SHP77 treated with DMSO at 0.1 percent for 48 hours (cell line): ENCODE results near the gene TNFRSF4.
"Not testable (repeated sequence)": the region's sequence is repeated elsewhere in the genome, so short reads cannot be mapped to it uniquely, and the experiment has no call there.

Source experiments
- DNase-seq: peaks from one replicate; lab custom pipeline; 2025; lab: John Stamatoyannopoulos, UW

The TNFRSF4 gene

DNA sequence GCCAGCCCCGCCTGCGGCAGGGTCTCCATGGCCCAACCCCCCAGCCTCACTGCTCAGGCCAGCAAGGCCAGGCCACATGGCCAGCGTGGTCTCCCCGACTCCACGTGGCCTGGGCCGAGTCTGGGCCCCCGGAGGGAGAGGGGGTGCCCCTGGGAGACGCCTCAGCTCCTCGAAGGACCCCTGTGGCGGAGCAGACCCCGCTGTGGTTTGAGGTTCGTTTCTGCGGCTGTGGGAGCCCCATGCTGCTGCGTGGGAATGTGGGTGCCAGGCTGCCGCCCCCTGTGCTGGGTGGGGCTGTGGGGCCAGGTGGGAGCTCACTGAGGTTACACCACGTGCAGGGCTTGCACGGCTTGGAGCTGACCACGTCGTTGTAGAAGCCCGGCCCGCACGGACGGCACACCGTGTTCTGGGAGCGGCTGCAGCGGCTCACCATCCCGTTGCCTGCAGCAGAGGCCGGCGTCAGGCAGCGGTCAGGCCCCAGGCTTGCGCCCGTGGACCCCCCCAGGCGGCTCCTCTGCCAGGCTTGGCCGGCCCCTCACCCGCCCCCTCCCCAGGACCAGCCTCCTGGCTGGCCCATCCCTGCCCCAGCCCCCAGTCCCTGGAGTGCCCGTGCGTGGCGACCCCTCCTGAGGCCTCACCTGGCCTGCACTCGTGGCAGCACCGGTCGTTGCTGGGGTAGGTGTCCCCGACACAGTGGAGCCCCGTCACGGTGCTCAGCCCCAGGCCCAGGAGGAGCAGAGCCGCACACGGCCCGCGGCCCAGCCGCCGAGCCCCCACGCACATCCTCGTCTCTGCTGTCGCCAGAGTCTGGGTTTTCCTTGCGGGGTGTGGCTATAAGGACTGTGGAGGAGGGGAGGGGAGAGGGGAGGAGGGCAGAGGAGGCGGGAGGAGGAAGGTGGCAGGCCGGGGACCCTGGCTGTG lies at the start of gene TNFRSF4:
TSS of gene TNFRSF4 (minus strand) at position 809 of the 921 bp plus-strand sequence. CDS start at position 783, 26 bp downstream.
- no peak for DNase-seq

GRCh38 chr1:1262758-1263157 lies 48.8 kb upstream of the TNFRSF4 start:
- DNase-seq, result no peak

- DNase-seq, result no peak
Measured at GRCh38 chr1:1262071-1262470, 48.1 kb upstream of the TNFRSF4 start.

DNA sequence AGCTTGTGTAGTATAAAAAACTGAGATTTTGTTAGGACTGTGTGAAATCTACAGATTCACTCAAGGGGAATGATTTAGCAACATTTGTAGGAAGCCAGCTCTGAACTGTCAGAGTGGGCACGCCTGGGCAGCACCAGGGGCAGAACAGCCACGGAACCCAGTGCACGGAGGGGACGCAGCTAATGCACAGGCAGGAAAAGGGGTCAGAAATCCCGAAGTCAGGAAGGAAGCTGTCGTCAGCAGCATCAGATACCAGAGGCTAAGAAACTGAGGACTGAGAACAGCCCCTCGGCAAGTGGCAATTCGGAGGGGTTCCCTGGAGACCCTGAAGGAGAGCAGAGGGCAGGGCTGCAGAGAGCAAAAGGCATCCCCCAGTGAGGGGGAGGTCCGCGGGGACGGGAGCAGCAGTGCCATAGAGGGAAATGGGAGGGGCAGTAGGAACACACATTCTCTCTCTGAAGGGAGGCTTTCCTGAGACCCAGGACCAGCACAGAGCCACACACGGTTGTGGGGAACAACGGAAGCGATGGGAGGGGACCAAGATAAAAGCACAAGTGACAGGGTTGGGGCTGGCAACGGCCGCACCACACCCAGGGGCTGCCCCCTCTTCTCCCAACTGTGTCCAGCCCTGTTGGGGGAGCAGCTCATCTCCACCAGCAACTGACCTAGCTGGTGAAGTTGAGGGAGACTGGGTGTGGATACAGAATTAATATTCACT lies 47.0 kb upstream of the TNFRSF4 start:
- no peak for DNase-seq

- DNase-seq, result no peak
Measured at GRCh38 chr1:1259951-1260600, 46.1 kb upstream of the TNFRSF4 start.

DNA sequence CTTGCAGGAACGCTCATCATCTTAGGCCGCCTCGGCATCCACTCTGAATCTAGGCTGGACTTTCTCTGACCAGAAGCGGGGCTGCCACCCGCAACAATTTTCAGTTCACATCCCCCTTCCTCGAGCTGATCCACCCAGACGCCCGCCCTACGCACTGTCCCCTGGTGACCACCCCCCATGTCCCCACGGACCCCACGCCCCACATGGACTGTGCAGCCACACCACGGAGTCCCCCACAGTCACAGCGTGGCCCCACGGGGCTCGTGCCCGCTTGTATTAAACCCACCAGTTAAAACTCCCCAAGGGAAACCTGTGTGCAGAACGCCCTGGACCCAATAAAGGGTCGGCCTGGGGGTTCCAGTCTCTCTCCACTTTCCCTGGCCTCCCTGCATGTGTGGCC lies 45.6 kb upstream of the TNFRSF4 start:
- no peak for DNase-seq

DNA sequence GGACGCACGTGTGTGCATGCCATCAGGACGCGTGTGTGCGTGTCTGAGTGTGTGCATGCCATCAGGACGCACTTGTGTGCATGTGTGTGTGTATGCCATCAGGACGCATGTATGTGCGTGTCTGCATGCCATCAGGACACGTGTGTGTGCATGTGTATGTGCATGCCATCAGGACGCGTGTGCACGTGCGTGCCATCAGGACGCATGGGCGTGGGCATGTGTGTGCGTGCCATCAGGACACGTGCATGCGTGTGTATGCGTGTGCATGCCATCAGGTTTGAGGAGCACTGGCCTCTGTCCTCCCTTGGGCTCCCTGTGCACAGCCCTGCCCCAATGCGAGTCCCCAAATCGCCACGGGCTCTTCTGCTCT lies 45.2 kb upstream of the TNFRSF4 start:
- DNase-seq, result no peak

- no peak for DNase-seq
Measured at GRCh38 chr1:1256956-1257871, 43.3 kb upstream of the TNFRSF4 start.

DNA sequence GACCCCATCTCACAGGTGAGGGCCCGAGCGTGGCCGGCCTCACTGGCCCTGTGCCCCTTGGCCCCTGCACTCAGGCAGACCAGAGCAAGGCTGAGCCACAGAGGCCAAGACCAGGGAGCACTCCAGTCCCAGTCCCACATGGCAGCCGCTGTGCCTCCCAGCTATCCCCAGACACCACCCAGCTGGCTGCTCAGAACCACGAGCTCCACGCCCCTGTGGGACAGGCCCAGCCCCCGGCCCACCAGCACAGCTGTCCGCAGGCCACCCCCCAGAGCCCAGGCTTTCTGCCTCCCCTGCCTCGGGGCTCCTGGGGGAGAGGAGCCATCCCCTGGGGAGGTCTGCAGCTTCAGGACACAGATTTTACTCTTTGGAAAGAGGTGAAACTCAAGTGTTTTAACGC lies 41.7 kb upstream of the TNFRSF4 start:
- DNase-seq, result no peak

- no peak for DNase-seq
Measured at GRCh38 chr1:1255078-1255477, 41.1 kb upstream of the TNFRSF4 start.

GRCh38 chr1:1254667-1254998 lies 40.7 kb upstream of the TNFRSF4 start:
- DNase-seq, result no peak

DNA sequence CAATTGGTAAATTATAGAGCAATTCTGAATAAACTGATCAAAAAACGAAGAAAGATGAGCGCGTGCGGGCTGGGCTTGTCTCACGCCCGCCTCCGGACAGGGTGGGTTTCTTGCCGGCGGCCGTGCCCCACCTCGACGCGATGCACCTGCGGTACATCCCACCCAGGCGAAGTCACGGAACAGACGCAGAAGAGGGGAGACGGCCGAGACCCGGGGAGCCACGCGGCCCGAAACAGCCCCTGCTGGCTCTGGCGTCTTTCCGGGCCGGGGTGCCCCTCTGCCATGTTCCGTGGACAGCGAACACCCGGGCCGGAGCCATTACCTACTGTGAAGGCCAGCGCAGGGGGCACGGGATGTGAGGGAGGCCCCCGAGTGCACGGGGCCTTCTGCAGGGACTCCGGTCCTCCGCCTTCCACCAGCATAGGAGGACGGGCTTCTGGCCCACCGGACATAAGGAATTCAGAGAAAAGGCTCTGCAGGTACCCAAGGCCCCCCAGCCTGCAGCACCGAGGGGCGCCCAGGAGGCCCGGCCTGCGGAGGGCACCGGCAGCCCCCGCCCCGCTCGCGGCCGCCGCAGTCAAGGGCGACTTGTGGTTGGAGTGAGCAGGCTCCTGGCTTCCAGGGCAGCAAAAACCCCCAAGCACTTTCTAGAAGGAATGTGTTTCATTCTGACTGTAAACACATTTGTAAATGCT lies 40.2 kb upstream of the TNFRSF4 start:
- no peak for DNase-seq

GRCh38 chr1:1253314-1253713 lies 39.4 kb upstream of the TNFRSF4 start:
- no peak for DNase-seq

DNA sequence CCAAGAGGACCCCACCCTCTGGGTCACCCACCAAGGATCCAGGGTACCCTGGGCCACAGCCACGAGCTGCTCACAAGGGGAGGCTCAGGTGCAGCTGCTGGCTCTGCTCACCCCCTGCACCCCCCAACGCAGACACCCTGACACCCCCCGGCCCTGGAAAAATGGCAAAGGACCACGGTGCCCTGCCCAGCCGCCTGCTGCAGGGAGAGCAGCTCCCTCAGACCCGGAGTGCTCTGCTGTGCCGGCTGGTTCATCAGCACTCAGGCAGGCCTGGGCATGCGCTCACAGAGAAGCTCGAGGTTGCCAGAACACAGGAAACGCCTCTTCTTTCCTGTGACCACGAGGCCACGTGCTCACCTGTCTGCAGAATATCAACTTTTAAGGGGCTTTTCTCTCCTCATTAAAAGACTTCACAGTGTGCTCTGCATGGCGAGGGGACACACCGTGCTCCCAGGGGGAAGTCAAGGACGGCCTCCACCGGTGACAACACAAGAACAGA lies 36.9 kb upstream of the TNFRSF4 start:
- DNase-seq, result no peak

DNA sequence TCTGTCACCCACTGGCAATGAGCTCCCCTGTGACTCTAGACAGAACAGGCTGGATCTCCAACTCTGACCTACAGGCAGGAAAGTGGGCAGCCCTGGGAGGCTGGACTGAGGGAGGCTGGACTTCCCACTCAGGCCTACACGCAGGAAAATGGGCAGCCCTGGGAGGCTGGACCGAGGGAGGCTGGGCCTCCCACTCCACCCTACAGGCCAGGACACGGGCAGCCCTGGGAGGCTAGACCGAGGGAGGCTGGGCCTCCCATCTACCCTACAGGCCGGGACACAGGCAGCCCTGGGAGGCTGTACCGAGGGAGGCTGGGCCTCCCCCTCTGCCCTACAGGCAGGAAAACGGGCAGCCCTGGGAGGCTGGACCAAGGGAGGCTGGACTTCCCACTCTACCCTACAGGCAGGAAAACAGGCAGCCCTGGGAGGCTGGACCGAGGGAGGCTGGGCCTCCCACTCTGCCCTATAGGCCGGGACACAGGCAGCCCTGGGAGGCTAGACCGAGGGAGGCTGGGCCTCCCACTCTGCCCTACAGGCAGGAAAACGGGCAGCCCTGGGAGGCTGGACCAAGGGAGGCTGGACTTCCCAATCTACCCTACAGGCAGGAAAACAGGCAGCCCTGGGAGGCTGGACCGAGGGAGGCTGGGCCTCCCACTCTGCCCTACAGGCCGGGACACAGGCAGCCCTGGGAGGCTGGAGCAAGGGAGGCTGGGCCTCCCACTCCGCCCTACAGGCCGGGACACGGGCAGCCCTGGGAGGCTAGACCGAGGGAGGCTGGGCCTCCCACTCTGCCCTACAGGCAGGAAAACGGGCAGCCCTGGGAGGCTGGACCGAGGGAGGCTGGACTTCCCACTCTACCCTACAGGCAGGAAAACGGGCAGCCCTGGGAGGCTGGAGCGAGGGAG lies 34.3 kb upstream of the TNFRSF4 start:
- DNase-seq, result not testable (repeated sequence)

- no peak for DNase-seq
Measured at GRCh38 chr1:1247341-1247913, 33.5 kb upstream of the TNFRSF4 start.

DNA sequence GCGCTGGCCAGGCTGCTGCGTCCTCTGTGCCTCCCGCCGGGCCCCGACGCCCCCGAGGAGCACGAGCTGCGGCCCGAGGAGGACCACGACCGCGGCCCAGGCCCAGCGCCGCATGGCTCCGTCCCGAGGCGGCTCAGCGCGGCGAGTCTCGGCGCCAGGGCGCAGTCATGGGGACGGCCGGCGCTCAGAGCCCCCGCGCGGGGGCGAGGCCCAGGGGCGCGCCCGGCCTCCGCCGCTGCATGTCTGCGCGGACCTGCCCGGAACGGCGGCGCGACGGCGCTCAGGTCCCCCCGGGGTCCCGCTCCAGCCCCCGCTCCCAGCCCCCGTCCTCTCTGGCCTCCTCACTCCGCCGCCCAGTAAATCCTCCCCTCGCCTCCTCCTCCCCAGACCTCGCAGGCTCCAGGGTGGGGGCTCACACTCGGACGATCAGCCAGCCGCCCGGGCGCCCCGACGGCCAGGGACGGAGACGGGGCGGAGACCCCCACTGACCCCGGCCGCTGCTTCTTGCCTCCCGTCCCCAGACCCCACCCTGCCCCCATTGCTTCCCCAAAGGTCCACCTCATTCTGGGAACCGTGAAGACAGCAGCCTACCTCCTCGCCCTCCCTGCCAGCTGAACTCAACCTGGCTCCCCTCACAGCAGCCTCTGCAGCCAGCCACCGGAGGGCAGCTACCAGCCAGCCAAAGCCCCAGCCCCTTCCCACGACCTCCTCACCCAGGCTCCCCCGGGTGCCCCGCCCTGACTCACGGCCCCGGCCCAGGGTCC lies 32.8 kb upstream of the TNFRSF4 start, which contains the start of gene C1QTNF12:
TSS of gene C1QTNF12 (minus strand) at position 146 of the 764 bp plus-strand sequence. CDS start at position 114, 32 bp downstream.
- no peak for DNase-seq

- no peak for DNase-seq
Measured at GRCh38 chr1:1245817-1246576, 32.0 kb upstream of the TNFRSF4 start.
